GM23248 (cell line): ENCODE measurements around the gene LINGO1. TPM values are rescaled to one million over a fixed set of nuclear protein-coding genes. Genes with fewer than 3 reads are reported as not detected.

Experiments used
- DNase-seq: peaks from one replicate; pipeline ENCODE4 v3.0.0-alpha.2; 2015
- H2AFZ ChIP-seq: fragments of 200-600 bp; sonication (generic); 2 replicates; pipeline ENCODE4 v1.6.1; 2016; ENCODE audit warnings: antibody characterized with exemption
- H3F3A ChIP-seq: fragments of 200-600 bp; sonication (generic); 2 replicates; pipeline ENCODE4 v1.6.1; 2016; ENCODE audit warnings: mild to moderate bottlenecking, antibody characterized with exemption, mixed run types; ENCODE audit not compliant: insufficient read depth
- H3K27ac ChIP-seq: fragments of 200-600 bp; sonication (generic); 2 replicates; pipeline ENCODE4 v1.5.1; 2016; ENCODE audit warnings: mild to moderate bottlenecking
- H3K27me3 ChIP-seq: fragments of 200-600 bp; sonication (generic); replicated peaks from 2 replicates; pipeline ENCODE4 v1.6.1; 2016; ENCODE audit warnings: mild to moderate bottlenecking; ENCODE audit not compliant: insufficient read depth
- H3K36me3 ChIP-seq: fragments of 200-600 bp; sonication (generic); 2 replicates; pipeline ENCODE4 v1.6.1; 2016; ENCODE audit warnings: low read depth, mild to moderate bottlenecking
- H3K4me1 ChIP-seq: fragments of 200-600 bp; sonication (generic); 2 replicates; pipeline ENCODE4 v1.6.1; 2016; ENCODE audit warnings: mild to moderate bottlenecking; ENCODE audit not compliant: insufficient read depth
- H3K4me2 ChIP-seq: fragments of 200-600 bp; sonication (generic); one replicate; pipeline ENCODE4 v1.6.1; 2016; ENCODE audit warnings: mild to moderate bottlenecking; ENCODE audit not compliant: unreplicated experiment
- H3K4me3 ChIP-seq: fragments of 200-600 bp; sonication (generic); 2 replicates; pipeline ENCODE4 v1.5.1; 2016; ENCODE audit warnings: mild to moderate bottlenecking
- H3K79me2 ChIP-seq: fragments of 200-600 bp; sonication (generic); 2 replicates; pipeline ENCODE4 v1.6.1; 2016; ENCODE audit warnings: mild to moderate bottlenecking; ENCODE audit not compliant: insufficient read depth
- H3K9ac ChIP-seq: fragments of 200-600 bp; sonication (generic); 2 replicates; pipeline ENCODE4 v1.6.1; 2016; ENCODE audit warnings: mild to moderate bottlenecking
- H3K9me2 ChIP-seq: fragments of 200-600 bp; sonication (generic); 2 replicates; pipeline ENCODE4 v1.6.1; 2016; ENCODE audit warnings: mixed run types, mild to moderate bottlenecking, moderate library complexity; ENCODE audit not compliant: insufficient read depth
- H3K9me3 ChIP-seq: fragments of 200-600 bp; sonication (generic); one replicate; pipeline ENCODE4 v1.6.1; 2017; ENCODE audit warnings: low read depth
- H4K20me1 ChIP-seq: fragments of 200-600 bp; sonication (generic); 2 replicates; pipeline ENCODE4 v1.6.0; 2016; ENCODE audit not compliant: insufficient read depth
- EZH2 ChIP-seq: fragments of 200-600 bp; sonication (generic); IDR thresholded peaks from 2 replicates; pipeline ENCODE4 v1.6.1; 2018; ENCODE audit warnings: antibody characterized with exemption, mild to moderate bottlenecking; ENCODE audit not compliant: insufficient read depth, poor library complexity, severe bottlenecking
- EZH2phosphoT487 ChIP-seq: fragments of 200-600 bp; sonication (generic); IDR thresholded peaks from 2 replicates; pipeline ENCODE4 v1.6.1; 2018; ENCODE audit warnings: antibody characterized with exemption, moderate library complexity, mild to moderate bottlenecking, low read depth; ENCODE audit not compliant: insufficient read depth
- WGBS, 2 experiments: methylation state at CpG; one replicate each; pipeline ENCODE4 v1.1.6; 2015 to 2017; ENCODE audit warnings: low lambda C conversion rate in 2 of 2, low coverage in 1 of 2; ENCODE audit errors: missing lambda C conversion rate in 2 of 2; 5-methylcytosine and 5-hydroxymethylcytosine counted together
- in situ Hi-C: fragments of 300-500 bp; cut with MboI; formaldehyde crosslinking; loops from 2 replicates; pipeline ENCODE4 v1.15.0; 2020
- polyA plus RNA-seq: library from polyadenylated mRNA; unstranded; fragments of >200 nt; fragmentation: Nextera tagmentation; extraction: Ambion mirVana; gene quantifications from 2 replicates; pipeline ENCODE4 v1.2.1, GENCODE V29; 2016
- total RNA-seq: library from RNA; depleted of rRNA; stranded (reverse); fragments of >200 nt; shearing (Covaris generic); gene quantifications from 2 replicates; pipeline ENCODE4 v1.2.3, GENCODE V29; 2014

The LINGO1 gene
- total and polyA plus RNA-seq, 2 experiments from 2014 or later, result not detected

DNA sequence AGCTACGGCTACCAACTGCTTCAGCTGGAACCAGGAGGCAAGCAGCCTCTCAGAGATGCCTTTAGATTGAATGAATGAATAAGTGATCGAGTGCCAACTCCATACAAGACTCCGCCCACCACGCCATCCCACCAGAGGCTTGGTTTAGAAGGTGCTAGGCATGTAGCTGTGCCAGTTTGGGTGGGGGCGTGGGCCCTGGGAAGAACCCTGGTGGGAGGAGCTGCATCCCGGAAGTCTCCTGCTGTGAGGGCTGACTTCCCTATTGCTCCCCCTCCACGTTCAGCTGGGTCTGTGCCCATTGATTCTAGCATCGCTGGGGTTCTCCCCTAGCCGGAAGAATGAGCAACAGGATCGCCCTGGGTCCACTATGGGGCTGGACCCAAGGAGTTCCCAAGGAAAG, 20.9 kb downstream of the LINGO1 start:
- TF ChIP-seq EZH2 (no peak), EZH2phosphoT487 (no peak)
- no peak for DNase-seq
- in situ Hi-C loops, result no loop called here

DNA sequence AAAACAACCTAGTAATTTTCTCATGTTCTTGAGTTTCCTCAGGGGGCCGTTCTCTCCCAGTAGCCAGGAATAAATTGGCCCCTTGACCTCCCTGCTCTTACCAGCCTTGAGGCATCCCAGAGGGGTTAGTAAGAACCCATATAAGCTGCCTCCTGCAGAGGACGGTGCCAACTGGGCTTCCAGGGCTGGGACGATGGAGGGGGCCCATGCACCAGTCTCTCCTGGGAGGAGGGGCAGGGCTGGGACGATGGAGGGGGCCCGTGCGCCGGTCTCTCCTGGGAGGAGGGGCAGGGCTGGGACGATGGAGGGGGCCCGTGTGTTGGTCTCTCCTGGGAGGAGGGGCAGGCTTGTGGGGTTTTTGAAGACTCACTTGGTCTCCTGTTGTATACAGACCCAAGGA, 22.0 kb downstream of the LINGO1 start:
- H4K20me1 ChIP-seq, result no peaks in the 10 kb centered on the region
- no peak for TF ChIP-seq EZH2
- TF ChIP-seq EZH2phosphoT487, result no peak

More for the DNA sequence above, 20.9 kb downstream of the LINGO1 start:
- Histone ChIP-seq H3K4me1 (peaks cover 5% of the 10 kb centered on the region), H3K27me3 (no peaks in the 10 kb centered on the region), H3K4me2 (no peak overlapping the region), H3K9me3 (no peaks in the 10 kb centered on the region), H3K9ac (no peak overlapping the region), H3K36me3 (no peaks in the 10 kb centered on the region), H4K20me1 (no peaks in the 10 kb centered on the region), H3K79me2 (no peaks in the 10 kb centered on the region), H2AFZ (no peak overlapping the region), H3K9me2 (no peaks in the 10 kb centered on the region), H3K4me3 (no peak overlapping the region), H3K27ac (no peak overlapping the region), H3F3A (no peaks in the 10 kb centered on the region)
- 57 to 71% methylated on average over 10 of the region's 10 CpGs for WGBS, 2 experiments

DNA sequence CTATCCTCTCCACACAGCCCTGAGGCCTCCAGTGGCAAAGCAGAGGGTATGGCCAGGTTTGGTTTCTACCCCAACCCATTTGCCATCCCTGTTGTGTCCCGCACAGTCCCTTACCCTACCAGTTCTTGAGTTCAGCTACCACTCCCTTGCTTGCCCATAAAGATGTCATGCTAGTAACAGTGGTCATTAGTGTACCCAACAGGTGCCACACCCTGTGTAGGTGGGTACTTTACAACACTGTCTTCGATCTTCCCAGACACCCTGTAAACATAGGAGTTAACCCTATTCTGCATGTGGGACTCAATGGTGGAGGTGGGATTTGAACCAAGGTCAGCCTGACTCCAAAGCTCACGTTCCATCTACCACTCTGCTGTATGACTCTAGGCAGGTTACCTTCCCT, 23.2 kb downstream of the LINGO1 start:
- H3K4me2 ChIP-seq, result no peak overlapping the region
- 81 to 82% methylated on average over 3 of the region's 3 CpGs for WGBS, 2 experiments

More for the DNA sequence above, 22.0 kb downstream of the LINGO1 start:
- Histone ChIP-seq H3K4me1 (peaks cover 10% of the 10 kb centered on the region), H3K9ac (no peak overlapping the region), H3K9me2 (no peaks in the 10 kb centered on the region), H3K4me2 (no peak overlapping the region), H3F3A (no peaks in the 10 kb centered on the region), H2AFZ (no peak overlapping the region), H3K27me3 (no peaks in the 10 kb centered on the region), H3K9me3 (no peaks in the 10 kb centered on the region), H3K27ac (no peak overlapping the region), H3K79me2 (no peaks in the 10 kb centered on the region), H3K36me3 (no peaks in the 10 kb centered on the region), H3K4me3 (no peak overlapping the region)
- DNase-seq, result no peak
- in situ Hi-C loops, result no loop called here
- WGBS, 2 experiments, result 53 to 65% methylated on average over 3 to 8 of the region's 9 CpGs

DNA sequence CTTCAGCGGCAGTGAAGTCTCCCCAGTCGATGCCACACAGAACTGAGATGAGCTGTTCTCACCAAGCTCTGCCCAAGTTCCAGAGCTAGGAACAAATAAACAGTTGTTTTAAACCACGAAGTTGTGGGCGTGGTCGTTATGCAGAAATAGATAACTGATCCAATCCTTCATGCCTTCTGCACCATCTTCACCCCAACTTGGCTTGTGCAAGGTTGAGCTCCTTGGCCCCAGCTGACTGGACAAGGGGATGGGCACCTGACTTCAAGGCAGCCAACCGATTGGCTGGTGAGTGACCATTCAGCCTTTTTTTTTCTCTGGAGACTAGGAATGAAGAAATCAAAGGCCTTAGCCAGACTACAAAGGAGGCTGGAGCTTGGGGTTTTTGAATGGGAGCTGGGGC, 23.9 kb downstream of the LINGO1 start:
- Histone ChIP-seq H3F3A (no peaks in the 10 kb centered on the region), H3K4me1 (peaks cover 10% of the 10 kb centered on the region), H2AFZ (no peak overlapping the region), H3K9ac (no peak overlapping the region), H3K9me2 (no peaks in the 10 kb centered on the region), H3K4me2 (no peak overlapping the region), H3K9me3 (no peaks in the 10 kb centered on the region), H3K27me3 (no peaks in the 10 kb centered on the region), H4K20me1 (no peaks in the 10 kb centered on the region), H3K4me3 (no peak overlapping the region), H3K79me2 (no peaks in the 10 kb centered on the region), H3K27ac (no peak overlapping the region), H3K36me3 (no peaks in the 10 kb centered on the region)
- DNase-seq, result peak; percentile 12
- no peak for TF ChIP-seq EZH2
- no peak for TF ChIP-seq EZH2phosphoT487
- in situ Hi-C loops, result no loop called here
- whole genome bisulfite sequencing, 2 experiments, result 65 to 67% methylated on average over 6 of the region's 6 CpGs

More for the DNA sequence above, 23.2 kb downstream of the LINGO1 start:
- Histone ChIP-seq H3K27ac (no peak overlapping the region), H3K36me3 (no peaks in the 10 kb centered on the region), H3K79me2 (no peaks in the 10 kb centered on the region), H3K9me3 (no peaks in the 10 kb centered on the region), H2AFZ (no peak overlapping the region), H3K9me2 (no peaks in the 10 kb centered on the region), H3K4me1 (peaks cover 10% of the 10 kb centered on the region), H3K27me3 (no peaks in the 10 kb centered on the region), H3K4me3 (no peak overlapping the region), H4K20me1 (no peaks in the 10 kb centered on the region), H3F3A (no peaks in the 10 kb centered on the region), H3K9ac (no peak overlapping the region)
- DNase-seq, result no peak
- in situ Hi-C loops, result no loop called here
- TF ChIP-seq EZH2 (no peak), EZH2phosphoT487 (no peak)

DNA sequence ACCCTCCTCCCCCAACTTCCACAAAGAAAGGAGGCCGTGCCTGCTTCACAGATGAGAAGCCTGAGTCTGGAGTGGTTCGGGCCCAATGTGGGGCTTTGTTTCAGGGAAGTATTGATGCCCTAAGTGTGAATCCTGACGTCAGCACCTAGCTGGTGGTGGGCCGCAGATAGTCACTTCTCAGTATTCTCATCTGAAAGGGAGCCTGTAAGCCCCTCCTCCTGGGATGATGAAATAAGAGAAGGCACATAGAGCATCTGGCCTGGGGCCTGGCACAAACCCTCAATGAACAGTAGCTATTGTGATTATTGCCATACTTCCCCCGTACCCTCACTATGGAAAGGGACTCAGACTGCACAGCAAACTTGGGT, 24.8 kb downstream of the LINGO1 start:
- no peak for DNase-seq
- in situ Hi-C loops, result no loop called here
- H3K4me2 ChIP-seq, result no peak overlapping the region
- H3K4me1 ChIP-seq, result peaks cover 10% of the 10 kb centered on the region
- 77 to 89% methylated on average over 5 of the region's 5 CpGs for WGBS, 2 experiments
- no peak overlapping the region for H3K4me3 ChIP-seq
- H3F3A ChIP-seq, result no peaks in the 10 kb centered on the region
- no peaks in the 10 kb centered on the region for H3K9me3 ChIP-seq
- H2AFZ ChIP-seq, result no peak overlapping the region
- no peaks in the 10 kb centered on the region for H3K9me2 ChIP-seq
- no peak overlapping the region for H3K9ac ChIP-seq
- H4K20me1 ChIP-seq, result no peaks in the 10 kb centered on the region
- no peaks in the 10 kb centered on the region for H3K36me3 ChIP-seq
- H3K27ac ChIP-seq, result no peak overlapping the region
- no peaks in the 10 kb centered on the region for H3K79me2 ChIP-seq
- no peaks in the 10 kb centered on the region for H3K27me3 ChIP-seq
- TF ChIP-seq EZH2phosphoT487 (no peak), EZH2 (no peak)
